H1 (cell line): Measurements from ENCODE around the gene METTL21C. TPM values are rescaled to one million over a fixed set of nuclear protein-coding genes. Genes with fewer than 3 reads are reported as not detected.

Experiments used
- CTCF ChIA-PET: fragments of 300-600 bp; sonication (Branson Sonifier 250); formaldehyde crosslinking; loops from one replicate; lab custom pipeline; 2021; ENCODE audit not compliant: partially characterized antibody; lab: Charles Lee
- POLR2A ChIA-PET: fragments of 300-600 bp; sonication (Branson Sonifier 250); formaldehyde crosslinking; loops from one replicate; lab custom pipeline; 2021; ENCODE audit warnings: inconsistent platforms; ENCODE audit not compliant: partially characterized antibody; lab: Charles Lee
- DNase-seq, 2 experiments: peaks; one replicate each; pipeline versions ENCODE4 v3.0.0 to v3.0.0-alpha.2; 2010 to 2022; ENCODE audit warnings: low spot score in 2 of 2, low read depth in 1 of 2, mixed read lengths in 1 of 2
- FAIRE-seq: peaks from 2 replicates; lab custom pipeline; 2011; peaks lifted over from hg19 to GRCh38; lab: Jason Lieb, UNC
- H2AFZ ChIP-seq: 2 replicates; pipeline ENCODE4 v1.8.1; 2012; ENCODE audit warnings: low read length, inconsistent platforms
- H2AK5ac ChIP-seq: 2 replicates; pipeline ENCODE4 v1.6.1; 2013; ENCODE audit warnings: low read depth, low read length
- H2BK120ac ChIP-seq: replicated peaks from 2 replicates; pipeline ENCODE3; 2013; ENCODE audit warnings: low read depth, low read length, inconsistent platforms
- H2BK12ac ChIP-seq: 2 replicates; pipeline ENCODE4 v1.6.1; 2013; ENCODE audit warnings: low read depth, low read length
- H2BK15ac ChIP-seq: 2 replicates; pipeline ENCODE4 v1.6.1; 2013; ENCODE audit warnings: low read length
- H2BK20ac ChIP-seq: 2 replicates; pipeline ENCODE4 v1.6.1; 2013; ENCODE audit warnings: low read length
- H2BK5ac ChIP-seq: 2 replicates; pipeline ENCODE4 v1.6.1; 2013; ENCODE audit warnings: low read depth, low read length
- H3K14ac ChIP-seq: 2 replicates; pipeline ENCODE4 v1.6.1; 2013; ENCODE audit warnings: inconsistent platforms; ENCODE audit not compliant: insufficient read length
- H3K18ac ChIP-seq: 2 replicates; pipeline ENCODE4 v1.6.1; 2013; ENCODE audit warnings: low read length; ENCODE audit errors: extremely low read depth
- H3K23ac ChIP-seq: 2 replicates; pipeline ENCODE4 v1.6.1; 2013; ENCODE audit warnings: inconsistent platforms; ENCODE audit not compliant: insufficient read length
- H3K23me2 ChIP-seq: 2 replicates; pipeline ENCODE4 v1.6.1; 2013; ENCODE audit warnings: low read depth, low read length
- H3K27ac ChIP-seq: 2 replicates; pipeline ENCODE4 v1.6.1; 2011; ENCODE audit warnings: low read depth, low read length, inconsistent platforms
- H3K27me3 ChIP-seq, 4 experiments: replicated peaks in 1 of 4; 1 replicate in 1 of 4; 2 replicates in 3 of 4; pipeline versions ENCODE4 v1.6.1 to v1.8.1; 2011 to 2013; ENCODE audit warnings: low read length in 3 of 4, mild to moderate bottlenecking in 3 of 4, inconsistent platforms in 2 of 4, mixed read lengths in 2 of 4, moderate library complexity in 1 of 4; ENCODE audit not compliant: control insufficient read depth in 3 of 4, insufficient read depth in 3 of 4; ENCODE audit errors: extremely low read depth in 1 of 4
- H3K36me3 ChIP-seq, 4 experiments: 2 replicates each; pipeline versions ENCODE4 v1.6.1 to v1.8.1; 2011 to 2013; ENCODE audit warnings: mild to moderate bottlenecking in 4 of 4, low read length in 3 of 4, moderate library complexity in 2 of 4, control low read depth in 1 of 4, inconsistent platforms in 1 of 4; ENCODE audit not compliant: insufficient read depth in 4 of 4, control insufficient read depth in 2 of 4
- H3K4ac ChIP-seq: replicated peaks from 2 replicates; pipeline ENCODE3; 2013; ENCODE audit warnings: low read length, low read depth, mixed read lengths, inconsistent platforms; ENCODE audit not compliant: insufficient read length
- H3K4me1 ChIP-seq, 4 experiments: replicated peaks in 1 of 4; 1 replicate in 1 of 4; 2 replicates in 3 of 4; pipeline versions ENCODE4 v1.6.1 to v1.8.1; 2011 to 2013; ENCODE audit warnings: low read length in 3 of 4, inconsistent platforms in 2 of 4, mixed read lengths in 1 of 4; ENCODE audit not compliant: insufficient read depth in 4 of 4, control insufficient read depth in 3 of 4
- H3K4me2 ChIP-seq, 2 experiments: 2 replicates each; pipeline versions ENCODE4 v1.6.1 to v1.8.1; 2011 to 2013; ENCODE audit warnings: low read depth in 2 of 2, low read length in 2 of 2, control low read depth in 1 of 2, inconsistent platforms in 1 of 2, mild to moderate bottlenecking in 1 of 2; ENCODE audit not compliant: insufficient read depth in 1 of 2
- H3K4me3 ChIP-seq, 4 experiments: fragments of 200-600, 300-600 bp in 1 of 4; sonication (generic), shearing (Covaris generic), sonication (Bioruptor Twin) in 1 of 4; 2 replicates each; pipeline versions ENCODE4 v1.5.1 to v1.8.1; 2011 to 2016; ENCODE audit warnings: low read length in 4 of 4, low read depth in 3 of 4, control low read depth in 2 of 4, inconsistent platforms in 2 of 4, mild to moderate bottlenecking in 2 of 4, mixed read lengths in 1 of 4, moderate library complexity in 1 of 4; ENCODE audit not compliant: insufficient read depth in 2 of 4; ENCODE audit errors: extremely low read depth in 1 of 4
- H3K56ac ChIP-seq: replicated peaks from 2 replicates; pipeline ENCODE3; 2013; ENCODE audit warnings: low read depth, mild to moderate bottlenecking, mixed read lengths, low read length, inconsistent platforms; ENCODE audit not compliant: insufficient read length
- H3K79me1 ChIP-seq: 2 replicates; pipeline ENCODE4 v1.6.1; 2013; ENCODE audit warnings: low read depth, low read length, control low read depth
- H3K79me2 ChIP-seq, 2 experiments: 2 replicates each; pipeline versions ENCODE4 v1.6.1 to v1.8.1; 2012 to 2013; ENCODE audit warnings: low read length in 2 of 2, mild to moderate bottlenecking in 2 of 2, inconsistent platforms in 1 of 2; ENCODE audit not compliant: insufficient read depth in 2 of 2, control insufficient read depth in 1 of 2
- H3K9ac ChIP-seq, 4 experiments: replicated peaks in 1 of 4; 1 replicate in 1 of 4; 2 replicates in 3 of 4; pipeline versions ENCODE4 v1.6.1 to v1.8.1; 2011 to 2013; ENCODE audit warnings: low read depth in 3 of 4, low read length in 3 of 4, control low read depth in 2 of 4, mild to moderate bottlenecking in 2 of 4, moderate library complexity in 2 of 4, inconsistent platforms in 1 of 4; ENCODE audit errors: extremely low read depth in 1 of 4
- H3K9me3 ChIP-seq, 2 experiments: 2 replicates each; pipeline versions ENCODE4 v1.6.1 to v1.8.1; 2012 to 2013; ENCODE audit warnings: mild to moderate bottlenecking in 2 of 2, moderate library complexity in 2 of 2, control low read depth in 1 of 2, inconsistent platforms in 1 of 2, low read depth in 1 of 2, low read length in 1 of 2, mixed read lengths in 1 of 2; ENCODE audit not compliant: insufficient read depth in 2 of 2
- H4K20me1 ChIP-seq, 2 experiments: replicated peaks in 1 of 2; 2 replicates each; pipeline versions ENCODE3 to v1.8.1; 2011 to 2013; ENCODE audit warnings: inconsistent platforms in 2 of 2, low read length in 2 of 2, mild to moderate bottlenecking in 1 of 2; ENCODE audit not compliant: insufficient read depth in 2 of 2, control insufficient read depth in 1 of 2
- H4K5ac ChIP-seq: 2 replicates; pipeline ENCODE4 v1.6.1; 2013; ENCODE audit warnings: low read length, low read depth, mixed read lengths, inconsistent platforms; ENCODE audit not compliant: insufficient read length
- H4K8ac ChIP-seq: 2 replicates; pipeline ENCODE4 v1.8.0; 2013; ENCODE audit warnings: mild to moderate bottlenecking, moderate library complexity, low read length, inconsistent platforms; ENCODE audit not compliant: insufficient read depth; ENCODE audit errors: extremely low read depth
- H4K91ac ChIP-seq: replicated peaks from 2 replicates; pipeline ENCODE3; 2013; ENCODE audit warnings: low read length, mixed read lengths, inconsistent platforms; ENCODE audit not compliant: insufficient read length
- EGR1 ChIP-seq: IDR thresholded peaks from 2 replicates; pipeline ENCODE4 v1.6.1; 2011; ENCODE audit warnings: low read depth, low read length, borderline replicate concordance
- MAFK ChIP-seq: IDR thresholded peaks from 2 replicates; pipeline ENCODE4 v1.6.1; 2012; ENCODE audit warnings: low read depth, mild to moderate bottlenecking, improper control_type of control experiment, low read length
- SUZ12 ChIP-seq: fragments of 200-600 bp; sonication (generic); IDR thresholded peaks from 2 replicates; pipeline ENCODE4 v1.6.1; 2012; ENCODE audit warnings: mild to moderate bottlenecking, inconsistent platforms, low read length, moderate library complexity, mixed read lengths
- WGBS, 2 experiments: shearing (Covaris generic) in 1 of 2; methylation state at CpG; one replicate each; pipeline versions ENCODE4 v1.1.6 to v1.1.7; 2013 to 2015; ENCODE audit warnings: low lambda C conversion rate in 2 of 2, mixed read lengths in 2 of 2, inconsistent platforms in 1 of 2, low coverage in 1 of 2, missing lambda C conversion rate in 1 of 2; ENCODE audit not compliant: insufficient replicate concordance in 2 of 2, insufficient coverage in 1 of 2, insufficient read length in 1 of 2; ENCODE audit errors: extremely low coverage in 1 of 2, missing lambda C conversion rate in 1 of 2; 5-methylcytosine and 5-hydroxymethylcytosine counted together
- polyA plus RNA-seq, 7 experiments: library from polyadenylated mRNA; depleted of rRNA in 3 of 7; stranded (reverse) in 5 of 7; unstranded in 2 of 7; fragments of >200 nt in 5 of 7; fragments of 200-250 nt in 2 of 7; gene quantifications; 1 replicate in 5 of 7; 2 replicates in 1 of 7; 4 replicates in 1 of 7; pipeline versions ENCODE4 v1.2.1 to v1.2.3, GENCODE V29; 2011 to 2013; ENCODE audit warnings: missing spikeins in 2 of 7, mixed read lengths in 2 of 7
- total RNA-seq: library from RNA; stranded (reverse); fragmentation: NEBNext Ultra II Directional; extraction: Animal tissue kit (Norgen Biotek cat#: 25700); gene quantifications from 2 replicates; pipeline ENCODE4 v1.2.1, GENCODE V29; 2021

METTL21C gene
- total and polyA plus RNA-seq, 2 of the 8 experiments (the other 6 are each of a cell fraction or from before 2014, with no cell fraction given): not detected

GRCh38 chr13:102650444-102650843 is 44.4 kb downstream of the METTL21C start:
- Histone ChIP-seq H3K79me2 (no peaks in the 10 kb centered on the region), H3K4me3 (no peak overlapping the region), H3K36me3 (peaks cover 6 to 51% (median 29%) of the 10 kb centered on the region in 4 experiments)

More at GRCh38 chr13:102650444-102650843, 44.4 kb downstream of the METTL21C start:
- no peak overlapping the region for H3K4ac ChIP-seq
- H3K9me3 ChIP-seq: no peaks in the 10 kb centered on the region
- no peak overlapping the region for H3K27ac ChIP-seq
- no peak overlapping the region for H4K91ac ChIP-seq
- H2BK20ac ChIP-seq: no peak overlapping the region
- no peak overlapping the region for H3K4me2 ChIP-seq
- no peak overlapping the region for H3K14ac ChIP-seq
- no peak overlapping the region for H3K9ac ChIP-seq
- H2AFZ ChIP-seq: no peak overlapping the region
- no peaks in the 10 kb centered on the region for H3K4me1 ChIP-seq
- no peaks in the 10 kb centered on the region for H4K20me1 ChIP-seq
- DNase-seq (no peak), FAIRE-seq (no peak)
- H4K8ac ChIP-seq: no peak overlapping the region
- TF ChIP-seq EGR1 (no peak), SUZ12 (no peak), MAFK (no peak)
- no peaks in the 10 kb centered on the region for H3K79me1 ChIP-seq
- no peak overlapping the region for H2BK15ac ChIP-seq
- H4K5ac ChIP-seq: no peak overlapping the region
- H3K18ac ChIP-seq: no peak overlapping the region
- H3K27me3 ChIP-seq: no peaks in the 10 kb centered on the region
- H3K23me2 ChIP-seq: no peaks in the 10 kb centered on the region
- H2BK5ac ChIP-seq: no peak overlapping the region
- ChIA-PET CTCF (interaction anchor here (1.0 to 1.5 kb wide), 2 partner anchors 138 to 150 kb away, joined by 3 to 4 read pairs; no protein-coding TSS in a partner anchor), POLR2A (no interaction called here)
- H2BK12ac ChIP-seq: no peak overlapping the region
- WGBS, 2 experiments: 88% methylated on average over 3 of the region's 3 CpGs; no CpG with 5 or more reads in 1 of the 2 experiments
- no peak overlapping the region for H2BK120ac ChIP-seq
- H3K23ac ChIP-seq: no peak overlapping the region
- no peak overlapping the region for H2AK5ac ChIP-seq
- no peak overlapping the region for H3K56ac ChIP-seq
